GM19395 (cell line): ENCODE results near the gene BAIAP2.
"Not testable (repeated sequence)": the region's sequence is repeated elsewhere in the genome, so short reads cannot be mapped to it uniquely, and the experiment has no call there.

Experiments used
- ATAC-seq: cut with Tn5 transposase; IDR thresholded peaks from one replicate; pipeline ENCODE4 v1.9.1; 2021; ENCODE audit warnings: mild to moderate bottlenecking, moderate library complexity; ENCODE audit not compliant: unreplicated experiment

The BAIAP2 gene

GRCh38 chr17:81154016-81154415 lies 119.1 kb downstream of the BAIAP2 start:
- not testable (repeated sequence) for ATAC-seq

DNA sequence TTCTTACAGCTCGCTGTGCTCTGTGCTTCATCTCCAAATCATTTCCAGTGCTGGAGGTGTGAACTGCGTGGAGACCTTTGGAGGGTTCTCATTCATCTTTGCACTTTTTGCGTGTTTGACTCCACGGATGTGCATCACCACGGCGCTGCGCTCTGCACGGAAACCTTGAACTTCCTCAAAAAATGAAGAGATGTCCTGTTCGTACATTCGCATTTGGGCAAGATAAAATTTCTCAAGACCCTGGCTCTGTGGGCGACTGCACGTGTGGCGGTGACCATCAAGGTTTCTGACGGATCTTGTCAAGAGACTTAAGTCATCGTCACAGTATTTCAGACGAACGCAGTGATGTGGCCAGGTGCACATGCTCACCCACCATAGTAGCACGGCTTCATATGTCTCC lies 120.0 kb downstream of the BAIAP2 start:
- no peak for ATAC-seq

DNA sequence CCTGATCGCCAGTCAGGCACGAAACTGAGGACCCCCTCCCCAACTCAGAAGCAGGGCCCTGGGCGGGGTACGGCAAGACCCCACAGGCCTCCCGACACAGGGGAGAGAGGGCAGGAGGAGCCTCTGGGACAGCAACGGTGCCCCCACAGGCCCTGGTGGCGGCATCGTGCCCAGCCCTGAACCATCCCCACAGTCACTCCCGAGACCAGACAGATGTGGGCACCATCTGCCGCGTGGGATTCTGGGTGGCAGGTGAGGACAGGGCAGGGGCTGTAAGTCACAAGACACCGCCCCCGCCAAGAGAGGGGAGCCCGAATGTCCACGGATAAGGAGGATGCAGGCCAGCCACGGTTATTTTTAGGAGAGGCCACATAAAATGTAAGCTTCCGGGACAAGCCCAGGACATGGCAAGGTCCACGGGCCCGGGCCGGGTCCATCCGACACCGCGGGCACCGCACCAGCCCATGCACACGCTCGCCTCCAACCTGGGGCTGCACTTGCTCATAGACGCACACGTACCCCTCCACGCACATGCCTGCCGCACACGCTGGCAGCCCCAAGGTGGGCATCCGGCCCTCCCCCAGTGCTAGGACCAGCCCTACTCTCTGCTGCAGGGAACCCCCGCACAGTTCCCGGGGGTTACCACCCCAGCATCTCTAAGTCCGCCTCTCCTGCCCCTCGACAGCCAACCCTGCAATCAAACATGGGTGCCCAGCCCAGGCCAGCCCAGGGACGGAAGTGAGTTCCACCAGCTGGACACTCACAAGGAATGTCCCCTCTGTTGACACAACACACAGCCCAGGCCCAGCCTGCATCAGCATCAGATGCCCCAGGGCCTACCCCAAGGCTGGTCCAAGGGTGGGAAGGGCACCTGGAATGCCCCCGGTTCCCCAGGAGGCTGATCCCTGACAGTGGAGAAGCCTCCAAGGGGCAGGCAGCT lies 122.2 kb downstream of the BAIAP2 start:
- no peak for ATAC-seq

GRCh38 chr17:81157848-81158687 lies 123.1 kb downstream of the BAIAP2 start:
- no peak for ATAC-seq

DNA sequence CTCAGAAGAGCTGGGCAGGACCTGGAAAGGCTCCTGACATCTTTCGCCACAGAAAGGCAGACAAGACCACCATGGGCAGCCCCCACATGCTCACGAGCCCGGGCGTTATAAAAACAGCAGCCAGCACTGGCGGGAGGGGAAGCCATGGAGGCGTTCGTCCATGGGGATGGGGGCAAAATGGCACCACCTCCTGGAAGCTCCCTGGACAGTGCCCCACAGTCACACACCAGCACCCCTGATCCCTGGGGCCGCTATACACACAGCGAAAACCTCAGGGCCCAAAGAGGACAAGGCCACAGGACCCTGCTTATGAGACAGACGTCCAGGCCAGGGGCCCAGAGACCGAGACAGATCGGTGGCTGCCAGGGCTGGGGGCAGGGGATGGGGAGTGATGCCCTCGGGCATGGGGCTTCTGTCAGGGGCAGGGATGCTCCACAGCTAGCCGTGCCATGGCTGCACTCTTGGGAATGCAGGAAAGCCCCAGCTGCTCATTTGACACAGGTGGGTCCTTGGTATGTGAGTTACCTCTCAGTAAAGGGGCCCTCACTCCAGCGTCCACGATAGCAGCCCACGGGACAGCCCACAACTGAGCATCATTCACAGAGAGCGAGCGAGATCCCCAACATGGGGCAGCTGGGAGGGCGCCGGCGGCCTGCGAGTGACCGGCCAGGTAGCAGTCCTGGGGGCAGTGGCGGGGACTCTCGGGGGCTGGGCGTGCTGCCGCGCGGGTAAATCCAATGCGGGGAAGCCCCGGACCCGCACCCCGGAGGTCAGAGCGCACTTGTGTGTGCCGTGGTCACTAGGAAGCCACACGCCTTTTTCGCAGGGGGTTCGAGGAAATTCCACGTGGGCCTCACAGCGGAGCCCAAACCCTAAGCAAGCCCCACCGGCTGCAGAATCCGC lies 124.0 kb downstream of the BAIAP2 start:
- ATAC-seq: no peak

GRCh38 chr17:81159611-81160265 lies 124.8 kb downstream of the BAIAP2 start:
- no peak for ATAC-seq

DNA sequence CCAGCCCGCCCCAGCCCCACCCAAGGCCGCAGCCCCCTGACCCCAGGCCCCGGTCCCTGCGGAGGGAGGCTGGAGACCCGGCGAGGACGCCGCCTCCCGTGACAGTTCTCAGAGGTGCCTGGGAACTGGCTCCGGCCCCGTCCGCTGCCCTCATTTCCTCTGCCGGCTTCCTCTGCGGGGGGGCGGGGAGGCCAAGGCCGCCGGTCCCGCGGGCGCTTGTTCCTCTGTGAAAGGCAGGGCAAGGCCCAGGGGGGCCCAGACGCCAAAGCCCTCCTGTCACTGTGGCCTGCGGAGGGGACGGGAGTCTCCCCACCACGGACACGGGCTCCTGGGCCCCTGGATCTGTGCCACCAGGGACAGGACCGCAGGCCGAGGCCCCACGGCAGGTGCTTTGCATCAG lies 125.4 kb downstream of the BAIAP2 start:
- no peak for ATAC-seq

GRCh38 chr17:81160747-81161453 lies 125.9 kb downstream of the BAIAP2 start:
- ATAC-seq: no peak

DNA sequence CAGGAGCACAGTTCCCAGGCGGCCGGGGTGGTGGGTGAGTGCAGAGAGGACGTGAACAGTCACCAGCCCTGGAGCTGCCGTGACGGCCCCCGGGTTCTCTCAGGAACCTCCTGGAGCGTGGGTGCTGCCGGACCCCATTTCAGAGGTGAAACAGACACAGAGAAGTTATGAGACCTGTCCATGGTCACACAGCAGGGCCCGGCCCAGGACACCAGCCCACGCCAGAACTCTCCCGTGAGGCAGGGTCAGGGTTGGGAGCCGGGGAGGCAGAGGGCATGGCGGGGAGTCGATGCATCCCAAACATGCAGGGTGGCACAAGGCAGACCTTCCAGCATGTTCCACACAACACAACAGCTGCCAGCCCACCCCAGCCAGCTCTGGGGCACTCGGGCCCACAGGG lies 126.6 kb downstream of the BAIAP2 start:
- no peak for ATAC-seq

DNA sequence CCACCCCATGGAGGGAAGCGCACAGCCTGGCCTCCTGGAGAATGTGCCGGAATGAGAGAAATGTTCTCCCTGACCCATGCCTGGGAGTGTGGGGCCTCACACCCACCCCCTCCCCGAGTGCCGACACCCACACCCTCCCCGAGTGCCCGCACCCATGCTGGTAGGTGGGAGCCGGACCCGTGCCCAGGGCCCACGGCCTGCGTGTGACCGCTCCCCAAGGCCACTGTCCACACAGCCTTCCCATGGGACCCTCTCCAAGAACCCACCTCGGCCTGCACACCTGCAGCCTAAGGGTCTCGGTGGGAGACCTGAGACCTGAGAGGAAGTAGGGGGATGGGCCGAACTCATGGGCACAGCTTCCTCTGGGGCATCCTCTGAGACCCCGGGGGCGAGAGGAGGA lies 127.0 kb downstream of the BAIAP2 start:
- no peak for ATAC-seq

GRCh38 chr17:81162491-81162890 lies 127.5 kb downstream of the BAIAP2 start:
- ATAC-seq: no peak

- ATAC-seq: no peak
These were observed 128.2 kb downstream of the BAIAP2 start for GRCh38 chr17:81163051-81163695.

- ATAC-seq: no peak
These were observed 128.9 kb downstream of the BAIAP2 start for GRCh38 chr17:81163703-81164370.

GRCh38 chr17:81164371-81165245 lies 129.7 kb downstream of the BAIAP2 start:
- no peak for ATAC-seq

DNA sequence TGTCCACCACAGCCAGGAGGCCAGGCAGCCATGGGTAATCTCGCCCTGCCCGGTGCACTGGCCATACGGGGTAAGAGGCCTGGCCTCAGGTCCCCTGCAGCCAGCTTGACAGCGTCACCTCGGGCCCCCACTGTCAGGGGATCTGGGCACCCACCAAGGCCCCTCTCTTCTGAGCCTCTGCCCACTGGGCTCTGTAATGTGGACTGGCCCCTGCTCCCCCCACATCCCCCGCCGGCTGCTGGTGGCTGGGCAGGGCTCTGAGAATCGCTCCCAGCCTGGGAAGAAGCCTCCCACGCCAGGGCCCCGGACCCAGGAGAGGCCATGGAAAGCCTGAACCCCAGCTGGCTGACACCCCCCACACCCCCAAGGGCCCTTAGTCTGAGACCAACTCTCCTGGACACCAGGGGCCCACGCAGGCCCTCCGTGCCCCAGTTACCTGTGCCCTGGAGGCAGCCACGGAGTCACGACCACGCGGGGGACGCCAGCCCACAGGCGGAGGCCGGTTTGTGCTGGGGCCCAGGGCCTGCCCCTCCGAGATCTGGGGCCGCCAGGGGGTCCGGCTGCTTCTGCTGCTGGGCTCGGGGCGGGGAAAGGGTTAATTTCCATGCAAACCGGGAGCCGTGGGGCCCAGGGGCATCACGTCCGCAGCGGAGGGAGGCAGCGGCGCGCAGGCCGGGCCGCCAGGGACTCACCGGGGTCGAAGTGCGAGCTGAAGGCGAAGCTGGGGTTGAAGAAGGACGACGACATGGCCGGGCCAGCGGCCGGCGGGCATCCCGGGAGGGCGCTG lies 130.5 kb downstream of the BAIAP2 start, which contains the start of gene PVALEF:
TSS of gene PVALEF (plus strand) at position 262 of the 787 bp plus-strand sequence. CDS start 15,720 bp downstream, outside the sequence.
- ATAC-seq: no peak

GRCh38 chr17:81166033-81166492 lies 131.1 kb downstream of the BAIAP2 start, which contains the start of gene AATK:
Gene AATK (minus strand): TSS chr17:81166221. CDS start chr17:81165992, 229 bp downstream.
- no peak for ATAC-seq
